Epidermal melanocyte (primary cell): Measurements from ENCODE around the gene ST3GAL4.

ENCODE experiments used
- DNase-seq: peaks from one replicate; pipeline ENCODE4 v3.0.0; 2011; ENCODE audit warnings: low spot score; ENCODE audit not compliant: insufficient read length

ST3GAL4 gene

DNA sequence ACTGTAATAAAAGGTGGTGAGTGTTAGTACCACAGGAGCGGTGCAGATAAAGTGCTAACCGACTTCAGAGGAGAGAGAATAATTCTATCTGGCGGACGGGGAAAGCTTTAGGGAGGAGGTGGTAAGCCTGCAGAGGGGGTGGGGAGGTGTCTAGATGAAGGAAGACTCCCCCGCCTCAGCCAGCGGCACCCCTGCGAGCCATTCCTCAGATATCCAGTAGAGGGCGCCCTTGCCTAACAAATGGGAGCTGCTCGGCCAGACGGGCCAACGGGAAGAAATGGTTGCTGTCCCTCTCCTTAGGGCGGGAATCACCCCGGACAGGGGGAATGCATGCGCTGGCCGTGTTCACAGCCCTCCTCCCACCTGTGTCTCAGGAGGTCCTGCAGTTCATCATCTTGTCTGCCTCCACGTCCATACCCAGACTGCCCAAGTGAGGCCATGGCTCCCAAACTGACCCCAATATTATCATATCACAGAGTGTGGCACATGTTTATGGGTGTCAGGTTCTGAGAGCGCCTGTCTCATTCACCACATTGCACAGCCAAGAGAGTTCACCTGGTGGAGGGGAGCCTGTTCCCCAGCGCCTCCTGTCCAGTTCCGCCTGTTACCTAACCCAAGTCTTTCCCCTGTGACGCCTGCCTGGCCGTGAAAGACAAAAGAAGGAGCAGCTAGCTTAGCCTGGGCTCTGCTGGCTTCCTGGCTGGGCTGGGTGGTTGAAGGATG lies 85.5 kb downstream of the ST3GAL4 start:
- DNase-seq, result peak; percentile 91

DNA sequence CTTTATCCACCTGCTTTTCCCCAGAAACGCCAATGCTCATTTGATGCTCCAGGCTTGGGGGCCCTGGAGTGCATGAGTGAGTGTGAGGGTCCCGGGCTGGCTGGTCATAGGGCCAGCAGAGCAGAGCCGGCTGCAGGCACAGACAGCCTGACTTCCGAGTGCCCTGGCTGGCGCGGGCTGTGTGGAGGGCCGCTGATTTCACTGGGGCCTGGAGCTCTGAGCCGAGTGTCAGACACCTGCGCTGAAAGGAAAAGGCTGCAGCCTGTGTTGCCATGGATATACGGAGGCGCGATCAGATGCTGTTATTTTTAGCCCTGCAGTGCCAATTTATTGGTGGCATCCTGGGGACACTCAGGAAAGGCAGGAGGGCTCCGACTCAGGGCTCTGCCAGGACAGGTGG lies 87.6 kb downstream of the ST3GAL4 start:
- DNase-seq, result no peak

DNA sequence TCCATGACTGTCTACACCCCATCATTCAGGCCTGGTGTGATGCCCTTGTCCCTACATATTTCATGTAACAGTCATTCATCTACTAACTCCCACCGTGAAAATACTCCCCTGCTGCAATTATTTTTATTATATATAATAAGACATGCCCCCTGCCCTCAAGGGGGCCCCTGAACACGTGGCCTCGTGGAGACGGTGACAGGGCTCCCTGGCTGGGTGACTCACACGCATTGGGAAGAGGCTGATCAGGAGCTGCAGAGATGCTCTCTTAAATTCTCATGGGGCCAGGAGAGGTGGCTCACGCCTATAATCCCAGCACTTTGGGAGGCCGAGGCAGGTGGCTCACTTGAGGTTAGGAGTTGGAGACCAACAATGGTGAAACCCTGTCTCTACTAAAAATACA lies 88.6 kb downstream of the ST3GAL4 start:
- DNase-seq, result no peak

DNA sequence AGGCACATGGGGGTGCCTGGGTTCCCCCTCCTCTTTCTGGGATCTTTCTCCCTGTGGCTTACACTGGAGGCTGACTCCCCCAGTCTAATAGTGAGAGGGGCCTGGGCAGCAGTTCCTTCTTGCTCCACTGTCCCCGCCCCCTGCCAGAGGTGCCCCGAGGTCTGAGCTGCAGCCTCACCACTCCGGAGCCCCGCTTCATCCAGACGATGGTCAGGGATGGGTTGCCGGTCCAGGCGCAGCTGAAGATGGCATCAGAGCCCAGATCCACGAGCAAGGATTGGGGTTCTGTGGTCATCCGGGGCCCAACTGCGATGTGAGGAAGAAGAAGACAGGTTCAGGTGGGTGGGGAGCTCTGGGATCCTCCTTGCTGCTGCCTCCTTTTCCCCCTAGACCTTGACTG lies 91.1 kb downstream of the ST3GAL4 start:
- DNase-seq, result no peak

DNA sequence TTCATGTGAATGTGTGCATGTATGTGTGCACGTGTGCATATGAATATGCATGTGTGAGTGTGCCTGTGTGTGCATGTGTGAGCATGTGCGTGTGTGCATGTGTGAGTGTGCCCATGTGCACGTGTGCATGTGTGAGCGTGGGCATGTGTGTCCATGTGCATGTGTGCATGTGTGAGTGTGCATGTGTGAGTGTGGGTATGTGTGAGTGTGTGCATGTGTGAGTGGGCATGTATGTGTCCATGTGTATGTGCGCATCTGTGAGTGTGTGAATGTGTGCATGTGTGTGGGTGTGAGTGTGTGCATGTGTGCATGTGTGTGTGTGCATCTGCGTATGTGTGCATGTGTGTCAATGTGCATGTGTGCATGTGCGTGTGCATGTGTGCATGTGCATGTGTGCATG lies 94.7 kb downstream of the ST3GAL4 start:
- DNase-seq, result no peak

DNA sequence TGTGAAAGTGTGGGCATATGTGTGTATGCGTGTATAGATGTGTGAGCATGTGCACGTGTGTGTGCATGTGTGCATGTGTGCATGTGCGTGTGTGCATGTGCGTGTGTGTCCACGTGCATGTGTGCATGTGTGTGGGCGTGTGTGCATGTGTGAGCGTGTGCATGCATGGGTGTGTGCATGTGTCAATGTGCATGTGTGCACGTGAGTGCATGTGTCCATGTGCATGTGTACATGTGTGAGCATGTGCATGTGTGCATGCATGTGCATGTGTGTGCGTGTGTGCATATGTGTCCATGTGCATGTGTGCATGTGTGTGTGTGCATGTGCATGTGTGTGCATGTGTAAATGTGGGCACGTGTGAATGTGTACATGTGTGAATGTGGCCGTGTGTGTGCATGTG lies 95.3 kb downstream of the ST3GAL4 start:
- no peak for DNase-seq

DNA sequence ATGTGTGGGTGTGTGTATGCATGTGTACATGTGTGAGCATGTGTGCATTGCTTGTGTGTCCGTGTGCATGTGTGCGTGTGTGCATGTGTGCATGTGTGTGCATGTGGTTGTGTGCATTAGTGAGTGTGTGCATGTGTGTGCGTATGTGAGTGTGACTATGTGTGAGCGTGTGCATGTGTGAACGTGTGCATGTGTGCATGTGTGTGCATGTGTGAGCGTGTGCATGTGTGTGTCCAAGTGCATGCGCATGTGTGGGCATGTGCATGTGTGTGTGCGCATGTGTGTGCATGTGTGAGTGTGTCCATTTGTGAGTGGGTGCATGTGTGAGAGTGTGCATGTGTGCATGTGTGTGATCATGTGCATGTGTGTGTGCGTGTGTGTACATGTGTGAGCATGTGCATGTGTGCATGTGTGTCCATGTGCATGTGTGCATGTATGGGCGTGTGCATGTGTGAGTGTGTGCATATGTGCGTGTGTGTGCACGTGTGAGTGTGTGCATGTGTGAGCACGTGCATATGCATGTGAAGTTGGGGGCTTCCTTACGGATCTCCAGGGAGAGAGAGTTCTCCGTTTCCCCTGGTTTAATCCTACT lies 95.8 kb downstream of the ST3GAL4 start:
- DNase-seq, result no peak

DNA sequence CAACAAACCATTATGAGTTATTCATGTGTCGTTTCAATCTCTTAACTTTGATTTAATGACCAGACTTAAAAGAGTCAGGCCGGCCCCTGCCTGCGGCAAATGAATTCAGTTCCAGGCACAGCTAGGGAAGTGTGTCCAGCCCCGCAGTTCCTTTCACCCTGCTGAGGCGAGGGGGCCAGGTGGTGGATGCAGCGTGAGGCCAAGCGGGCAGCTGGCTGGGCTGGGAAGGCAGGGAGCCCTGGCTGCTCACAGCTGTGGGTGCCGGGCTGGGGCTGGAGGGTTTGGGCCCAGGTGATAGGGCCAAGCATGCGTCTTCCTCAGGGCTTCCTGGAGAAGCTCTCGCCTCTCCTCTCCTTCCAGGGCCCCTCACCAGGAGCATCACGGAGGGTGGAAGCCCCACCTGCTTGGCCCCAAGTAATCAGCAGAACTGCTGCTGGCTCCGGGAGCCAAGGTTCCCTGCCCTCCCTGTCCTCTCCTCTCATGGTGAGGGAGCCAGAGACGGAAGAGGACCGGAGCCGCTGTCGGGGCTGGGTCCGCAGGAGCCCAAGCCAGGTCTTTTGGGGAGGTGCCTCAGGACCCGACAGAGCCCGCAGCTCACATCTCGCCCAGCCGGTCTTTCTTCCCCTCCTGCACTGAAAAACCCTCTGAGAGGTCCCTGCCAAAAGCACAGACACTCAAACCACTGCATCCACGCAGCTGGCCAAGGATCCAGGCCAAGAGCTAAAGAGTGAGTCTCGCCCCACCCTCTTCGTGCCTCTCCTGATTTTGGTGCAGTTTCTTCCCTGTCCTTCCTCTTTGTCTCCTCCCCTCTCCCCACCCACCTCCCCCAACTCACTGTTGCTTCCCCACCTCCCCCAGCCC lies 97.0 kb downstream of the ST3GAL4 start:
- no peak for DNase-seq

DNA sequence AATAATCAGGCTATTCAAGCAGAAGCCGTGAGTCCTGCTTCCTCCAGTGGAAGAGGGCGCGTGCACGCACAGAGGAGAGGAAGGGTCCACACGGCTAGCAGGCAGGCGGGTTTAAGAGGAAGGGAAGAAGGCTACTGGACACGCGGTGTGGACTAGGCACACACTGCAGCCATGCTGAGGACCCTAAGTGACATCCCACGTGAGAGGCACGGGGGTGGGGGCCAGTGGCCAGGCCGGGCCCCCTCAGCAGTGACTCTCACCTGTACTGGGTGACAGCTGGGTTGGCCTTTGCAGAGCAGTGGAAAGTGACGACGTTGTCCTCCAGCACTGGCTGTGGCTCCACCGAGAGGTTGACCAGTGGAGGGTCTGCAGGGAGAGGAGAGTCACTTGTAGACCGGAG lies 100.6 kb downstream of the ST3GAL4 start:
- DNase-seq, result no peak

DNA sequence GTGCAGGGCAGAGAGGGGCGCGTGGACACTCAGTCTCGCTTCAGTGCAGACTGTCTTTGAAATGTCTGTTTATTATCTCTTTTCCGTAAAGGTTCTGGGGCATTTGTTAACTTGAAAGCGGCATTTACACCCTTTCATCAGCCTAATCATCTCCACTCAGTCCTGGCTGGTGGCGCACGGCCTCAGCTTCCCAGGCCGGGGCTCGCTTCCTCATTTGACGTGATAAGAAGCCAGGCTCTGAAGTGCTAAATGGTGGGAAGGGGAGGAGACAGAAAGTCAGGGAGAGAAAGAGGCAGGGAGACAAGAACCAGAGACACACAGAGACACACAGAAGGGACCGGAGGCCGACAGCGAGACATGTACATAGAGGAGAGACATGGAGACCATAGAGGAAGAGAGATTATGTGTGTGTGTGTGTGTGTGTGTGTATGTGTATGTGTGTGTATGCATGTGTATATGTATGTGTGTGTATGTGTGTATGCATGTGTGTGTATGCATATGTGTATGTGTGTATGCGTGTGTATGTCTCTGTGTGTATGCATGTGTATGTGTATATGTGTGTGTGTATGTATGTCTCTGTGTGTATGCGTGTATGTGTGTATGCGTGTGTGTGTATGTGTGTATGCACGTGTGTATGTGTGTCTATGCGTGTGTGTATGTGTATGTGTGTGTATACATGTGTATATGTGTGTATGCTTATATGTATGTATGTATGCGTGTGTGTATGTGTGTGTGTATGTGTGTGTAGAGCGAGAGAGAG lies 101.5 kb downstream of the ST3GAL4 start:
- no peak for DNase-seq

DNA sequence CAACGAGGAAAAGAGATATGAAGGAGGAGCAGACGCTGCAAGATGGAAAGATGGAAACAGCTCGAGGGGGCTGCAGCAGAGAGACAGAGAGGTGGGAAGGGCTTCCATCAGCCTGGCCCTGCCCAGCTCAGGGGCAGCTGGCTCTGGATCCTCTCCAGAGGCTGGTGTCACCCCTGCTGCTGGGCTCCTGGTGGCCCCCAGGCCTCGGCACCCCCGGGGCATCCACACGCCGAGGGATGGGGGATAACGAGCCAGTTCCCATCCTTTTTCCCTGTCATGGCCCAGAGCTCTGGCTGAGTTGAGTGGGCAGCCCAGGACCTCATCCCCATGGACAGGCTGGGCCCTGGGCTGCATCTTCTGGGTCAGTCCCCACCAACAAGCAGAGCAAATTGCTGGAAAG lies 102.3 kb downstream of the ST3GAL4 start:
- no peak for DNase-seq

DNA sequence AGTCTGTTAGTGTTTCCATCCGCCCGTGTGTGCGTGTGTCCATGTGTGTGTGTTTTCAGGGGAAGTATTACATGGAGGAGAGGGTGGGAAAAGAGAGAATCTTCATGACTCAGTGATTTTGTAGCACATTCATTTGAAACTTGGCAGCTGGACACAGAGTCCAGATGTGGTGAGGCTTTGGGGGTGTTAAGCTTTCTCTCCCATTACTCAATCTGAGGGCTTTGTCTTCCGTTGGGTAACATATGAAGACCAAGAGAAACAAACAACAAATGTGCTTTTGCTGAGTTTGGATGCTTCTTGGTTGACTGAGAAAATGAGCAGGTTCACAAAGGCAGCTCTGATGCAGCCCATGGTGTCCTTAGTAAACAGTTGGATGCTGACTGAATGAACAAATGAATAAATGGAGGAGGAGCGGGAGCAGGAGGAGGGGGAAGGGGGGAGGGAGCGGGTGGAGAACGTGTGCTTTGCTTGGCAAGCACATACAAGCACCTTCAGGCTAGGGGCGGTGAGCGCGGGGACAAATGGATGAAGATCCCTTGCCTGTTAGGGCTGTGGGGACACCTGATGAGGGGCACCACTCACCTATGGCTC lies 104.3 kb downstream of the ST3GAL4 start:
- peak; percentile 57 for DNase-seq

DNA sequence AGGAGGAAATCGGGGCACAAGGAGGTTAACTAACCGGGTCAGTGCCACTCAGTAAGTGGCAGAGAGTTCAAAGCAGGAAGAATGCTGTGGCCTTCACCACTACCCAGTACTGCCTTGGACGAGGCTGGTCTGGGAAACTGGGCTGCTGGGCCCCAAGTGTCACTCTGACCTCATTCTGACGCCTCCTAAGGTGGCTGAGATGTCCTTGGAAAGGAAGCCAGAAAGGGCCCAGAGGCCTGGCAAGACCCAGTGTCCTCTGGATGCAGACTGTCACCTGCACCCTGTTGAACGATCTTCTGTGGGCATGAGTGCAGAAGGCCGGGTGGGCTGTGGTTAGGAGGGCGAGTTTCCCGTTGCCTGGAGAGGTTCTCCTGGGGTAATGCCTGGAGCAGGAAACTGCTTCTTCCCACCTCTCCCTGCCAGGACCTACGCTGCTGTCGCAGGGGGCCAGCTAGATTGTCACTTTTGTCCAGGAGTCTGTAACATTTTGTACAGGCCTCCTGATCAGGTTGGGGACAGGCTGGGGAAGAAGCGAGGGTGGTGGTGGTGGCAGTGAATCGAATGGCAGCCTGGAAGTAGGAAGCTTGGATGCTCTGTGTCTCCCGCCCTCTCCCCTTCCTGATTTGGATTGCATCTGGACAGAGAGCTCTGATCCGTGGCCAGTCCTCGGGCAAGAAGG lies 105.1 kb downstream of the ST3GAL4 start:
- DNase-seq, result no peak

DNA sequence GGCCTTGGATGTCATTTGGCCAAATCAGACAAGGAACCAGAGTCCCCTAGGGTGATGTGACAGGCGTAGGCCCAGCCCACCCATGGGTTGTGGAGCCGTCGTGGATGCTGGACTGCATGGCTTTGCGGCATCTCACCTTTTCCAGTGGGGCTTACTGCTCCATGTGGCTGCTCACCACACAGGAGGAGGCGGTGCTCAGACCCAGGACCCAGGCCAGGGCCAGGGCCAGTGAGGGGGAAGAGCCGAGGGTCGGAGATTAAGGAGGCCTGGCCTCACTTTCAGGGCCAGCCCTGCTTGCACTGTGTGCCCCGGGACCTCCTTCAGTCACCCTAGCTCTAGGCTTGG lies 105.6 kb downstream of the ST3GAL4 start:
- no peak for DNase-seq

DNA sequence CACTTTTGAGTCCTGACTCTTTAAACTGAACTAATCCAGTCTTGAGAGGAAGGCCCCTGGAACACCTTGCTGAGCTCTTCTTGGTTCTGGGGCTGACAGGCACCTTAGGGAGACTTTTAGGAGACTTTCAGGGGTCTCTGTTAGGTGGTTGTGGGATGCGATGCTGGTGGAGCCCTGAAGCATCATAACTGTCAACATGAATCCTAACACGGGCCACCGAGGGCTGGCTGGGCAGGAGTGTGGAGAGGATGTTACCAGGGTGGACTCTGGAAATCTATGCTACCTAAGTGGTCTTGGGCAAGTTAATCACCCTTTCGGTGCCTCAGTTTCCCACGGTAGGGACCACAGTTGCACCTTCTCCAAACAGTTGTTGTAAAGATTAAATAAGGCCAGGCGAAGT lies 106.5 kb downstream of the ST3GAL4 start:
- DNase-seq, result no peak

DNA sequence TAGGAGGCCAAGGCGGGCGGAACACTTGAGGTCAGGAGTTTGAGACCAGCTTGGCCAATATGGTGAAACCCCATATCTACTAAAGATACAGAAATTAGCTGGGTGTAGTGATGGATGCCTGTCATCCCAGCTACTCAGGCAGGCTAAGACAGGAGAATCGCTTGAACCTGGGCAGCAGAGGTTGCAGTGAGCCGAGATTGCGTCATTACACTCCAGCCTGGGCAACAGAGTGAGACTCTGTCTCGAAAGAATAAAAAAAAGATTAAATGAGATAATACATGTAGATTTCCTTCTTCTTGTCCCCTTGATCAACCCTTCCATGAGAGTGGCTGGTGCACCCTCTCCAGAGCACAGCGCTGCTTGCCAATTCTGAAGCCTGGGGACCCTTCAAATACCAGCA lies 106.9 kb downstream of the ST3GAL4 start:
- no peak for DNase-seq
